Measurements from ENCODE around the gene SCFD2.

DNA sequence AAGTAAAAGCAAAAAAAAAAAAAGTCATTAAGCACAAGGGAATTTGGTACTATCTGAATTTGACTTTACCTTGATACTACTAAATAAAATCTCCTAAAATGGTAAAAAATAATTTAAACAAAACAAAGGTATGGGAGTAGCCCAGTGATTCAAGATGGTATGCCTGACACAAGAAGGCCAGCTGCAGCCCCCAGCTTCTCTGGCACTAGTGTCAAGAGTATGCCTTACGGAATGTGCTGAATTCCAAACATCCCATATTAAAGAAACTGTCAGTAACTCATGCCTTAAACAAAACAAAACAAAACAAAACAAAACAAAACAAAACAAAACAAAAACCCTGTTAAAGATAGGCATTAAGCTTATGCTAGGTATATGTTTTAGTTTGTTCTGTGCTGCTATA lies 422.9 kb downstream of the SCFD2 start:
- no peak for TF ChIP-seq GATA2 (IDR thresholded peaks at IDR 0.05; ENCODE audit: low read depth, low read length)
- TF ChIP-seq GATA3 (IDR thresholded peaks at IDR 0.05; ENCODE audit: low read depth, low read length): no peak

All from SH-SY5Y (cell line).